LNCAP (cell line): ENCODE results near the gene CRIM1.

ENCODE experiments used
- TF ChIP-seq, protein P1 (sequence below): fragments of 450-650 bp; IDR thresholded peaks from 2 replicates; pipeline ENCODE4 v1.5.1; 2017; ENCODE audit warnings: mild to moderate bottlenecking

CRIM1 gene

DNA sequence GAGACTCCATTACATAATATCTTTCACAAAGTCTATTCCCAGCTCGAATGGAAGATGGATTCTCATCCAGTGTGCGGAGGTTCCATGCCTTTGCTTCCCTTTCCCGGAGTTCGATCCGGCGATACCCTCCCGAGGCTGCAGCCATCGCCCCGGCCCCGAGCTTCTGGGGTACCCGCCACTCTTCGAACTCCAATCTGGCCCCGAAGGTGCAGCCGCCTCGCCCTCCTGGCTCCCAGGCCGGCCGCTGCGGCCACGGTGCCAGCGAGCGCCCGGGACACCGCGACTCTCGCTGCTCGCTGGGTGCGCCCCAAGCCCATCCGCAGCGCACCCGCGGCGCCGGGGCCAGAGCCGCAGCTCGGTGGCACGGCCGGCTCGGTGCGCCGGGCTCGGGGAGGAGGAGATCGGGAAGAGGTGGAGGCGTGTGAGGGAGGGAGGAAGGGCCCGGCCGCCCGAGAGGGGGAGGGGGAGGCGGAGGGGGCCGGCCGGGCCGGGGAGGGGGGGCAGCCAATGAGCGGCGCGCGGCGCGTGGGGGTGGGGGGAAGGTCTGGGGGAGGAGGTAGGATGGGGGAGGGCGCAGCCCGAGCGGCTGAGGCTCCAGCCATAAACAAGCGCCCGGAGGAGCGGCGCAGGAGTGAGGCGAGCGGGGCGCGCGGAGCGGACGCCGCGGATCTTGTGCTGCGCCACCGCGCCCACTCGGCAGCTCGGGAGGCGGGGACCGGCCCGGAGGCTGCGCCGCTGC is at the start of gene CRIM1:
Gene CRIM1 (plus strand): TSS at position 628 of the 739 bp plus-strand sequence. CDS start 515 bp downstream, outside the sequence.
- TF ChIP-seq, protein P1, sequence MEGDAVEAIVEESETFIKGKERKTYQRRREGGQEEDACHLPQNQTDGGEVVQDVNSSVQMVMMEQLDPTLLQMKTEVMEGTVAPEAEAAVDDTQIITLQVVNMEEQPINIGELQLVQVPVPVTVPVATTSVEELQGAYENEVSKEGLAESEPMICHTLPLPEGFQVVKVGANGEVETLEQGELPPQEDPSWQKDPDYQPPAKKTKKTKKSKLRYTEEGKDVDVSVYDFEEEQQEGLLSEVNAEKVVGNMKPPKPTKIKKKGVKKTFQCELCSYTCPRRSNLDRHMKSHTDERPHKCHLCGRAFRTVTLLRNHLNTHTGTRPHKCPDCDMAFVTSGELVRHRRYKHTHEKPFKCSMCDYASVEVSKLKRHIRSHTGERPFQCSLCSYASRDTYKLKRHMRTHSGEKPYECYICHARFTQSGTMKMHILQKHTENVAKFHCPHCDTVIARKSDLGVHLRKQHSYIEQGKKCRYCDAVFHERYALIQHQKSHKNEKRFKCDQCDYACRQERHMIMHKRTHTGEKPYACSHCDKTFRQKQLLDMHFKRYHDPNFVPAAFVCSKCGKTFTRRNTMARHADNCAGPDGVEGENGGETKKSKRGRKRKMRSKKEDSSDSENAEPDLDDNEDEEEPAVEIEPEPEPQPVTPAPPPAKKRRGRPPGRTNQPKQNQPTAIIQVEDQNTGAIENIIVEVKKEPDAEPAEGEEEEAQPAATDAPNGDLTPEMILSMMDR: no peak

- TF ChIP-seq, protein P1: no peak
Observed at GRCh38 chr2:36307441-36307840, 48.1 kb upstream of the CRIM1 start.

- TF ChIP-seq, protein P1: peak; percentile 14; the same call in 1 of the 2 replicates
Observed at GRCh38 chr2:36318547-36318946, 37.0 kb upstream of the CRIM1 start.

DNA sequence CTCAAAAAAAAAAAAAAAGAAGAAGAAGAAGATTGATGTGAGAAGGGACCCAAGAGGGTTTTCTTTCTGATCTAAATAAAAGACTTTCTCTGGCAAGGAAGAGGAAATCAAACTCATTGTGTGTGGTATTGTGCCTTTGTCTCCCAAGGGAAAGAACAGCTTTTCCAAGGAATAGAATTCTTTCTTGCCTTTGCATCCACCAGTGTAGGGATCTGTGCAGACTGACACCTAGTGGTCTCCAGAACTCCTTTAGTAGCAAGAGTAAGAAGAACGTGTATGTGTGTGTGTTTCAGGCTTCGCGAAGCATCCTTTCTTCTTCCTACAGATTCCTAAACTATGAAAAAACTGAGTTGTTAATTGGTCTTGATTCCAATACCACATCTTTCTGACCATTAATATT is 33.5 kb upstream of the CRIM1 start:
- TF ChIP-seq, protein P1: peak; percentile 45; the same call in 1 of the 2 replicates

GRCh38 chr2:36326286-36326685 is 29.3 kb upstream of the CRIM1 start:
- TF ChIP-seq, protein P1: no peak

- TF ChIP-seq, protein P1: no peak
Observed at GRCh38 chr2:36329251-36329650, 26.3 kb upstream of the CRIM1 start.

- TF ChIP-seq, protein P1: no peak
Observed at GRCh38 chr2:36329746-36330472, 25.7 kb upstream of the CRIM1 start.
